DOHH2 (cell line): ENCODE results near the gene PKN1.

Source experiments
- H3F3A ChIP-seq: fragments of 200-600 bp; sonication (generic), shearing (Covaris generic); 2 replicates; pipeline ENCODE4 v1.6.0; 2016; ENCODE audit warnings: antibody characterized with exemption, mild to moderate bottlenecking; ENCODE audit not compliant: control insufficient read depth, insufficient read depth
- H3K27ac ChIP-seq: fragments of 200-600 bp; sonication (generic); 2 replicates; pipeline ENCODE4 v1.5.1; 2014; ENCODE audit warnings: low read depth, mild to moderate bottlenecking, low read length, moderate library complexity
- H3K27me3 ChIP-seq: fragments of 200-600 bp; sonication (generic); 2 replicates; pipeline ENCODE4 v1.6.1; 2014; ENCODE audit warnings: mild to moderate bottlenecking, low read length, mixed read lengths; ENCODE audit not compliant: control insufficient read depth
- H3K36me3 ChIP-seq: fragments of 200-600 bp; sonication (generic); 2 replicates; pipeline ENCODE4 v1.6.1; 2014; ENCODE audit warnings: mild to moderate bottlenecking, low read length, moderate library complexity, mixed read lengths; ENCODE audit not compliant: control insufficient read depth
- H3K4me1 ChIP-seq: fragments of 200-600 bp; sonication (generic); 2 replicates; pipeline ENCODE4 v1.6.1; 2014; ENCODE audit warnings: mild to moderate bottlenecking, low read length, mixed read lengths; ENCODE audit not compliant: control insufficient read depth
- H3K4me2 ChIP-seq: fragments of 200-600 bp; sonication (generic); 2 replicates; pipeline ENCODE4 v1.6.0; 2014; ENCODE audit warnings: mild to moderate bottlenecking, low read length, moderate library complexity
- H3K4me3 ChIP-seq: fragments of 200-600 bp; sonication (generic); 2 replicates; pipeline ENCODE4 v1.5.1; 2014; ENCODE audit warnings: mild to moderate bottlenecking, low read length, mixed read lengths
- H3K79me2 ChIP-seq: fragments of 200-600 bp; sonication (generic); 2 replicates; pipeline ENCODE4 v1.6.1; 2014; ENCODE audit warnings: mild to moderate bottlenecking, low read length, mixed read lengths; ENCODE audit not compliant: control insufficient read depth
- H3K9me2 ChIP-seq: fragments of 200-600 bp; sonication (generic); replicated peaks from 2 replicates; pipeline ENCODE4 v1.6.1; 2014; ENCODE audit warnings: mild to moderate bottlenecking, low read length, mixed read lengths; ENCODE audit not compliant: control insufficient read depth
- H3K9me3 ChIP-seq: fragments of 200-600 bp; sonication (generic); 2 replicates; pipeline ENCODE4 v1.6.1; 2014; ENCODE audit warnings: antibody characterized with exemption, low read length, mixed read lengths; ENCODE audit not compliant: control insufficient read depth, insufficient read depth
- H4K20me1 ChIP-seq: fragments of 200-600 bp; sonication (generic); 2 replicates; pipeline ENCODE4 v1.6.0; 2014; ENCODE audit warnings: low read depth, mild to moderate bottlenecking, antibody characterized with exemption, low read length, moderate library complexity; ENCODE audit not compliant: control insufficient read depth, insufficient read depth
- CTCF ChIP-seq: fragments of 200-600 bp; sonication (generic); IDR thresholded peaks from one replicate; pipeline ENCODE4 v1.5.1; 2014; ENCODE audit warnings: antibody characterized with exemption, mild to moderate bottlenecking, low read depth, low read length; ENCODE audit not compliant: poor library complexity, severe bottlenecking
- EZH2phosphoT487 ChIP-seq: fragments of 200-600 bp; sonication (generic); IDR thresholded peaks from 2 replicates; pipeline ENCODE4 v1.6.1; 2017; ENCODE audit warnings: borderline replicate concordance, mild to moderate bottlenecking, antibody characterized with exemption, low read length, moderate library complexity, mixed read lengths

Gene PKN1

GRCh38 chr19:14480700-14481079 is 47.6 kb downstream of the PKN1 start:
- no peak overlapping the region for H3K27ac ChIP-seq
- no peak overlapping the region; the same call in 1 of the 2 replicates for H3K4me3 ChIP-seq
- H3K4me2 ChIP-seq = peak overlapping the region; percentile 63
- H3K36me3 ChIP-seq = no peaks in the 10 kb centered on the region
- peaks cover 13% of the 10 kb centered on the region for H3K4me1 ChIP-seq
- no peaks in the 10 kb centered on the region for H4K20me1 ChIP-seq
- no peaks in the 10 kb centered on the region for H3K79me2 ChIP-seq
- no peaks in the 10 kb centered on the region for H3K9me2 ChIP-seq
- TF ChIP-seq EZH2phosphoT487 (no peak), CTCF (no peak)
- H3F3A ChIP-seq = no peaks in the 10 kb centered on the region
- H3K9me3 ChIP-seq = no peaks in the 10 kb centered on the region
- peaks cover 8% of the 10 kb centered on the region; the same call in 1 of the 2 replicates for H3K27me3 ChIP-seq

GRCh38 chr19:14482172-14482941 is 49.3 kb downstream of the PKN1 start:
- Histone ChIP-seq H3K27ac (no peak overlapping the region), H3K79me2 (no peaks in the 10 kb centered on the region), H3K9me3 (no peaks in the 10 kb centered on the region), H3K27me3 (no peaks in the 10 kb centered on the region; the same call in 1 of the 2 replicates), H3F3A (no peaks in the 10 kb centered on the region), H4K20me1 (no peaks in the 10 kb centered on the region), H3K4me1 (peaks cover 13% of the 10 kb centered on the region), H3K4me2 (no peak overlapping the region), H3K4me3 (no peak overlapping the region), H3K9me2 (no peaks in the 10 kb centered on the region), H3K36me3 (no peaks in the 10 kb centered on the region)
- TF ChIP-seq CTCF (no peak), EZH2phosphoT487 (no peak)

- Histone ChIP-seq H3K9me3 (no peaks in the 10 kb centered on the region), H3K79me2 (no peaks in the 10 kb centered on the region), H3K4me2 (no peak overlapping the region), H3K9me2 (no peaks in the 10 kb centered on the region), H3K4me1 (no peaks in the 10 kb centered on the region), H3K27ac (no peak overlapping the region), H3F3A (no peaks in the 10 kb centered on the region), H3K27me3 (no peaks in the 10 kb centered on the region), H3K4me3 (no peak overlapping the region), H3K36me3 (no peaks in the 10 kb centered on the region), H4K20me1 (no peaks in the 10 kb centered on the region)
- TF ChIP-seq EZH2phosphoT487 (no peak), CTCF (no peak)
Measured at GRCh38 chr19:14487370-14488125, 54.4 kb downstream of the PKN1 start.
